ENCODE measurements around the gene AGFG1.
A peak's percentile ranks its signal among the peaks of the same experiment; 100 is the strongest.
"Not testable (repeated sequence)": the region's sequence is repeated elsewhere in the genome, so short reads cannot be mapped to it uniquely, and the experiment has no call there.

The AGFG1 gene

DNA sequence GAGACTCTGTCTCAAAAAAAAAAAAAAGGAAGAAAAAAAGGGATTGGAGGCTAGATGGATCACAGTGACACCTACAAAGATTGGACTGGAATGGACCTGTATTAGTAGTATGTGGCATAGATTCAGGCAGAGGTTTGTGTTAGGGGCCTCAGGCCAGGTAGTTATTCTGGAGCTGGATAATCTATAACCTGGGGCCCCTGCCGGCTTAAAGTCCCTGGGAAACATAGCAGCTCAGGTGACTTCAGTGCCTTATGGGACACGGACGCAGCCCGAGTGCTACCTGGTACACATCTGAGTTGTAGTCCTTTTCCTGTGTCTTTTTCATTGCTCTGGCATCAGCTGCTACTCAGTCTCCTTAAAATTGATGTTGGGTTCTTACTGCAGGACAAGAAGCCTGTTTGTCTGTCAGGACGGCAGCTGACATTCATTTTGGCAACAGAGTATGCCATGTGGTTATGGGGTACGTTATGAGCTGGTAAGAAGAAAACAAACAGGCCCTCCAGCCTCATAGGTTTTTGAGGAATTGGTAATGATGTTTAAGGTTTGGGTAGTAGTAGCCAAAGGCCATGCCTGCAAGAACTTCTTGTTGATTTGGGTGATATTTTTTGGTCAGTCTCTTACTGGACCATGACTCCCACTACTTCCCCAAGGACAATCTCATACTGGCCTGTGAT is 27.8 kb downstream of the AGFG1 start:
- DNase-seq = no peak

DNA sequence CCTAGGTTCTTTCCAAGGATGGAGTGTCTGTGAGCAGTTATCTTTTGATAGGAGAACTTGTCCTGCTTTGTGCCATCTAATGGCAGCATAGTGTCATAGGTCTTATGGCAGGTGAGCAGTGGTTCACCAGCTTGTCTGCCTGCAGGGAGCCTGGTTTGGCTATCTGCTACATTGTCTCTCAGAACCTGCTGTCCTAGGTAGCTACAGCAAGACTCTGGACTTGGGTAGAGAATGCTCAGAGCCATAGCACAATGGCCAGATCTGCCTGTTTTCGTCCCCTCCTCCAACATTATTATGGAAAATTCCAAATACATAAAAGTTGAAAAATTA is 28.3 kb downstream of the AGFG1 start:
- no peak for DNase-seq

DNA sequence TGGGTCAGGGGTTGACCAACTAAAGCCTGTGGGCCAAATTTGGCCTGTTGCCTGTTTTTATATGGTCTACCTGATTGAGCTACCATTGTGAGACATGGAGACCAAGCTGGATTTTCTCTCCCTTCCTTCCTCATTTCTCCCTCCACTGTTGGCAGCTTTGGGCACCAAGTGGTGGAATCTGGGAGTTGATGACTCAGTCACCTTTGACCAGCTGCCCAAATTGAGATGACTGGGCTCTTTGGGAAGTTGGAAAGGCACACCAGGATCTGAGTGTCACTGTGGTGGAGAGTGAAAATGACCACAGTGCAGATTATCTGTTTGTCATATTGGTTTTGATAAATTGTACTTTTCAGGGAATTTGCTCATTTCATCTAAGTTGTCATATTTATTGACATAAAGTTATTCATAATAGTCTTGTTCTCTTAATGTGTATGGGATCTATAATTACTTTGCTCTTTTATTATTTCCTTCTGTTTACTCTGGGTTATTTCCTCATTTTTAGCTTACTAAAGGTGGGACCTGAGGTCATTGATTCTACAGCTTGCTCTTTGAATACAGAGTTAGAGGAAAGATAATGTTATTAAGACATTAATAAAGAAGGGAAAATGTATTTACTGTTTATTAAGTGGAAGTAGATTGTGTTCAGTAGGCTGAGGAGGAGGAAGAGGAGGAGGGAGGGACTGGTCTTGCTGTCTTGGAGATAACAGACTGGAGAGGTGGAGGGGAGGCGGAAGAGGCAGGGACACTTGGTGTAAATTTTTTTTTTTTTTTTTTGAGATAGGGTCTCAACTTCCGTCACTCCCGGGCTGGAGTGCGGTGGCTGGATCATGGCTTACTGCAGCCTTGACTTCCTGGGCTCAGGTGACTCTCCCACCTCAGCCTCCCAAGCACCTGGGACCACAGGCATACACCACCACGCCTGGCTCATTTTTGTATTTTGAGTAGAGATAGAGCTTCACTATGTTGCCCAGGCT is 31.8 kb downstream of the AGFG1 start:
- DNase-seq = peak; percentile 66

DNA sequence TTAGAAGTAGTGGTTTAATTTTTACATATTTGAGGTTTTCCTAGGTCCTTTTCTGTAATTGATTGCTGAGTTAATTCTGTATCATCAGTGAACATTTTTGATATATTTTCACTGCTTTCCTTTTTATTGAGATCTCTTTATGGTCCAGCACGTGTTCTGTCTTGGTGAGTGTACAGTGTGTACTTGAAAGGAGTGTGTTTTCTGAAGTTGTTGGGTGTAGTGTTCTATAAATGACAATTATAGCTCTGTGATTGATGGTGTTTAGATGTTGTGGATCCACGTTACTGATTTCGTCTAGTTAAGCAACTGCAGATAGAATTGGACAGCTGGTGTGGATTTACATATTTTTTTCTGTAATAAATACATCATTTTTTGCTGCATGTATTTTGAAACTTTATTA is 32.7 kb downstream of the AGFG1 start:
- DNase-seq = peak; percentile 47

DNA sequence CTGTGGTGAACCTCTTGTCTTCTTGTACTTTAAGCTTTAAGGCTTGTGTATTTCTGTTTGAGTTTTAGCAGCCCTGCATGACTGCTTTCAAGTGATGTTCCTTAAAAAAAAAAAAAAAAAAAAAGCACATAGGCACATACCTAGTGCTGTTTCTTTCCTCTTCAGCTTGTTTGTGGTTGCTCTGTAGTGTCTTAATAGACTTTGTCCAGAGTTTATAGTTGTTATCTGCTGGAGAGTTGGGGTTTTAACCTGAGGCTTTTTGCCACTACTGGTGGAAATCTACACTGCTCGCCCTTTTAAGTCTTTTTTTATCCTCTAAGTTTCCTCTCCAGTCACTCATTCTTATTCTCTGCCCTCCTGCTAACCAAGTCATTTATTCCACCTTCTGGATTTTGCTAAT is 34.5 kb downstream of the AGFG1 start:
- no peak for DNase-seq

DNA sequence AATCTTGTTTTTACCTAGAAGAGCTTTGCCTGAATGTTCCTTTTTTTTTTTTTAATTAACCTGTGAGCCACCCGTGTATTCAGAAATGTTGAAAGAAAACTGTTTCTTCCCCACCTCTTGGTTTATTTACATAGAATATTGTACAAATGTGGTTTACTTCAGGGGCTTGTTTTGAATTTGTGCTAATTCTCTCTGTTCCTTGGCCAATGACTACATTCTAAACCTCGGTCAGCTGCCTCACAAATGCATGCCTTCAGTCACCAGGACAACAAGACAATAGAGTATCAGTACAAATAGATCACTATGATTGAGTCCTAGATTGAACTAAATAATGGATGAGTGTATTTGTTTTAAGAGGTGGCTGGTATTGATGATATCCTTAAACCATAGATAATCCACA is 36.0 kb downstream of the AGFG1 start:
- DNase-seq = no peak

DNA sequence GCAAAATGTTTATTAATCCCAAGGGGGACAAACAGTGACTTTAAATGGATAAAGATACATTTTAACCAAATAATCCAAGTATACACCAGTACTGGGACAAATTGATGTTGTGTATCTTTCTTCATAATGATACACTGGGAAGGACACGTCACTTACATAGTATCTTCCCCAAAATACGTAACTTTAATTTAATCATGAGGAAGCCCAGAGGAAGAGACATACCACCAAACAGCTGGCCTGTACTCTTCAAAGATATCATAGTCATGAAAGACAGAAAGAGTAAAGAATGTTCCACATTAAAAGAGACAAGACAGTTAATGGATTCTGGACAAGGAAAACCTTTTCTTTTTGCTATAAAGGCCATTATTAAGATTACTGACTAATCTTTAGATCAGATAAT is 37.1 kb downstream of the AGFG1 start:
- no peak for DNase-seq

DNA sequence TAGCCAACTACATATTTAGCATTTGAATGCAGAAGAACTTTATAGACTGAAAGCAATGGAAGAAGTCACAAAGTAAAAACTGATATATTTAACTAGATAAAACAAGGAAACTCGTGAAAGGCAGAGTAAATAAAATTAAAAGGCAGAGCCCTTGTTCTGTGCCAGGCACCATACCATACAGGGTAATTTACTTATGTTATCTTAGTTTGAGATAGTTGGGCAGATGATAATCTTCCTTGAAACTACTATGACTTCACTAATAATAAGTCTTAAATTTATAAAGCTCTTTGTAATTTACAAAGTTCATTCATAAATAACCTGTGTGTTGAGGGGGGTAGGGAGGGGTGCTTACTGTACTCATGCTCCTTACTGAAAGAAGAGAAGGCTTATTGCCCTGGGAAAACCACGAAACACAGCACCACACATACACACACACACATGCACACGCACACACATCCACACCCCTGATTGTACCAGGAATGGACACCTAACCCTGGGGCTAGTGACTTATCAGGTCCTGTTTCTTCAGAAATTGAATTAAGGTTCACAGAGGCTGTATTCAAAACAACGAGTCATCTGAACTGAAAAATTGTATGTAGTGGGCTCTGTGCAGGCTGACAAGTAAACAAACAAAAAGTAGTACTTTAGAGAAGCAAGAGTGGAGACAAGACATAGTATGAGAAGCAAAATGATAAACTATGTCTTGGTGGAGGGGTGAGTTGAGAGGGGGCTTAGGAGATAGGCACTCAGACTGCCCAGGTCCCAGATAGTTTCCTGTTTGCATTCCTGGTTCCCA is 38.1 kb downstream of the AGFG1 start:
- peak; percentile 3 for DNase-seq

DNA sequence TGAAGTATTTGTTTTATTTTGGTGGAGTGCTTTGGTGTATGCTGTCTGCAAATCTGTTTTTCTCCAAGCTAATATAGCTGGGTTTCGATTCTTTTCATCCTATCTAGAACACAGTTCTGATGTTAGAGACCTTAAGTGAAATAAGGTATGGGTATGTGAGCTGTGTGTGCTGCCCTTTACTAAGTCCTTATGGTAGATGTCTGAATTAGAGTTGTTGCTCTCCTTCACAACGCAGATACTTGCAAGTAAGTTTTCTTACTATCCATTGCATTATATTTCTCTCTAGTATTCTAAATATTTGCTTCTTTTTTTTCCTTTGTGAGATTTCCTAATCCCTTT is 38.6 kb downstream of the AGFG1 start:
- no peak for DNase-seq

DNA sequence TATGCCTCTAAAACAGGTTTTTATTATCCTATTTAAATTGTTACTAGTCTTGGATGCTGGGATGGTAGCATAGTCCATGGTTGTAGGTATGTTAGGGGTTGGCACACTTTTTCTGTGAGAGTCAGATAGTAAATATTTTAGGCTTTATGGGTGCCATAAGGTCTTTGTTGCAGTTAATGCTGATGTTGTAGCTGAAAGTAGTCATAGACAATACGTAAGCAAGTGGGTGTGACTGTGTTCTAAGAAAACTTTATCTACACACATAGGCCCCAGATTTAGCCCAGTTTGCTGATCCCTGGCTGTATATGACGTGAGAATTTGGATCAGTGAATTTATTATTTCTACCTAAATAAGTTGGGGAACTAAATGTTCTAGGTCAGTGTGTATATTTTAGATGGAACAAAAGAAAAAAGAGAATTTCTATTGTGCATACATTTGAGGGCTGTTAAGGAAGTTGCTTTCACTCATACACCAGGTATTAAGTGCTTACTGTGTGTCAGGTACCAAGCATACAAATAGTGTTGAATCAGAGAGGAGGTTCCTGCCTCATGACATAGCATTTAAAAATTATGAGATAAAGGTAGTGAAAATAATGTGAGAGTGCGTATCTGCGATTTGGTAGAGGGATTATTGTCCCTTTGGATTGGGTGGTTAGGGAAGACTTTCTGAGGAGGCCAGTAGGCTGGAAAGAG is 39.4 kb downstream of the AGFG1 start:
- DNase-seq = no peak

DNA sequence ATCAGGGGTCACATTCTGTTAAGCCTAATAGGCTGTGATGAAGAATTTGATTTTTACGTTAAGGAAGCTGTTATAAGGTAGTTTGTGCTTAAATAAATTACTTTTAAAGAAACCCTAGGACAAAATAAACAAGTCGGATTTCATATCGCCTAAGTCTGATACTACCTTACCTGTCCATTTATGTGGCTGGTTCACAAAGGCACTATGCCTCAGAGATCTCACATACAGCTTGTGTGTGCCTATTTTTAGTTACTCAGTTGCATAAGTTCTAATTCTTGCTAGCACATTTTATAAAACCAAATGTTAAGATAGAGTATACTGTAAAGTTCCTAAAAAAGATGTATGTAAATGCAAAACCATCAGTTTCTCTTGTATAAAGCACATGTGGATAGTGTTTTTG is 40.0 kb downstream of the AGFG1 start:
- no peak for DNase-seq

DNA sequence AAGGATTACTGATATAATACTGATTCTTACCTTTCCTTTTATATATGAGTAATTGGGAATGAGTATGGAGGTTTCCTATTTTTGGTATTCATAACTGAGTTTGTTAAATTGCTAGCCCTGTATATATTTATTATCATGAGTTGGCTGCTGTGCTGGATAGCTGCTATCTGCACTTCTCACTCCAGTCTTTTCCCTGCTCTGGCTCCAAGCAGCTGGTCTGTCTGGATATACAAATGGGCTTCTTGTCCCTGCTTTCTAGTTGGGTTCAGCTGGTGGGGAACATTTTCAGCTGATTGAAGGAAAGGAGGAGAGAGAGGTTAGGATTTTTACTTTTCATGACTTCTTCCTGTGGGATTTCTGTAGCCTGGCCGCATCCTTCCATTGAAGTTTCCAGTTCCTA is 41.2 kb downstream of the AGFG1 start:
- DNase-seq = no peak

DNA sequence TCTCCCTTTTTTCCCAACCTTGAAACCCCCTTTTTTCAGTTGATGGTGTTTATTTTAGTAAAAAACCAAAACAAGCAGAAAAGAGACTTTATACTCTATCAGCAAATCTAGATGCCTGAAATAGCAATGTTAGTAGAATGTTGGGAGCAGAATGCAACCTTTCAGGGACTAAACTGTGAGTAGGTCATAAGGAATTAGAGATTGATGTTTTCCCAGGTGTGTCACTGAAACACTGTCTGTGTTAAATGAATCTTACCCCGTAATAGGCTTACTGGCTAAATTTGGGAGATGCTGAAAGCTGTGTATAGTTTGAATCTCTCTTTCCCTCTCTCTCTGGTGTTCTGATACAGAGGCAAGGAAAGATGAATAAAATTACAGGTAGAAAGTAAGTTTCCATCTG is 43.8 kb downstream of the AGFG1 start:
- no peak for DNase-seq

DNA sequence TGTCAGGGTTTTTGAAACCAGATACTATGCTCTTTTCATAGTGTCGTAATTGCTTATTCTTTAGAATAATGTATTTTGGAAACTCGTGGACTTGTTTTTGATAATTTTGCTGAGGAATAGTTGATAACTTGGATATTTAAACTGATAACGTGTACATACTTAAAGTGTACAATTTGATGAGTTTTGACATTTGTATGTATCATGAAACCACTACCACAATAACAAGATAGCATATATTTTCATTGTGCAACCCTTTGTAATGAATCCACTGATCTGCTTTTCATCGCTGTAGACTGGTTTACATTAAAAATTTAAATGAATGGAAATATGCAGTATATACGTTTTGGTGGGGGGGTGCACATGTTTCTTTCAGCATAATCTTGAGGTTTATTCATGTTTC is 45.8 kb downstream of the AGFG1 start:
- DNase-seq = no peak

DNA sequence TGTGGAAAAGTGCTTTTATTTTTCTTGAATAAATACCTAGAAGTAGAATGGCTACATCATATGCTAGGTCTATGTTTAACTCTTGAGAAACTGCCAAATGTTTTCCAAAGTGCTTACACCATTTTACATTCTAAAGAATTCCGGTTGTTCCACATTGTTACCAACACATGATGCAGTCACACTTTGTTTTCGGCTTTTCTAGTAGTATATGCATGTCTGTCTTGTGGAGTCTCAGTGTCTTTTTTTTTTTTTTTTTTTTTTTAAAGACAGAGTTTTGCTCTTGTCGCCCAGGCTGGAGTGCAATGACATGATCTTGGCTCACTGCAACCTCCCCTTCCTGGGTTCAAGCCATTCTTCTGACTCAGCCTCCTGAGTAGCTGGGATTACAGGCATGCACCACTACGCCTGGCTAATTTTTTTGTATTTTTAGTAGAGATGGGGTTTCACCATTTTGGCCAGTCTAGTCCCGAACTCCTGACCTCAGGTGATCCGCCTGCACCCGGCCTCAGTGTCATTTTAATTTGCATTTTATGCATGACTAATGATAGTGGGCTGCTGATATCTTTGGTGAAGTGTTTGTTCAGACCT is 46.4 kb downstream of the AGFG1 start:
- peak; percentile 60 for DNase-seq

DNA sequence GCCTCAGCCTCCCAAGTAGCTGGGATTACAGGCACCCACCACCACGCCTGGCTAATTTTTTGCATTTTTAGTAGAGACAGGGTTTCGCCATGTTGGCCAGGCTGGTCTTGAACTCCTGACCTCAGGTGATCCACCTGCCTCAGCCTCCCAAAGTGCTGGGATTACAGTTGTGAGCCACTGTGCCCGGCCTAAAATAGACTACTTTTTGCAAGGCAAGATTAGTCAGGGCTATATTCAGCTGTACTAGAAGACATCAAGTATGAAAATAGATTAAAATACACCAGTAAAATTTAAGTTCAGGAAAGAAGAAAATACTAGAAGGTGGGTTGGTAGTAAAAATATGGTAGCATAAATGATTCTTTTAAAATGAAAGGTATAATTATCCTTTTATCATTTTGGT is 49.2 kb downstream of the AGFG1 start:
- DNase-seq = not testable (repeated sequence)

DNA sequence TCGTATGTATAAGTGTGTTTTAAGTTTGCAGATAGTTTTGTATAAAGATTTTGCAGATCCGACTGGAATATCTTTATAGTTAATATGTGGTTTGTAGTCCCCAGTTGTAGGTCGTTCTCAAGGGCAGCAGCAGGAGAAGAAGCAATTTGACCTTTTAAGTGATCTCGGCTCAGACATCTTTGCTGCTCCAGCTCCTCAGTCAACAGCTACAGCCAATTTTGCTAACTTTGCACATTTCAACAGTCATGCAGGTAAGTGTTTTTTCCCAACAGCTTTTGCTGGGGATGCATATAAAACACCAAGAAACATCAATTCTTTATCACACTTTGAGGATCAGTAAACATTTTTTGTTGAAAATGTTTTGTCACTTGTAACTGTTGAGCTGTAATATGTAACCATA is 52.7 kb downstream of the AGFG1 start:
- no peak for DNase-seq

DNA sequence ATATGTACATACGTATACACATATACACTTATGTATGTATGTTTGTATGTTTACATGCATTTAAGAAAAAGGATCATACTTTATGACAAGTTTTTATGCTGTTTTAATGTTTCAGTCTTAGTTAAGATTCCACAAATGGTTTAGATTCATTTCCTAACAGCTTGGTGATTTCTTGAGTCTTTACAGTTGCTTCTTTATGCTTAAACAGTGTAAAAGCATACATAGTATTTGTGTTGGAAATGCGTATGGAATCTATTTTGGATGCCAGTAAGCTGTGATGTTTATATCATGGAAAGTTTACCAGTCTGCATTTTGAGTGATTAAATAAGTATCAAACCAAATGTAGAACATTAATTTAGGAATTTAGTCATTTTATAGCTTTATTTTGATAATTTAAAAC is 55.4 kb downstream of the AGFG1 start:
- no peak for DNase-seq

DNA sequence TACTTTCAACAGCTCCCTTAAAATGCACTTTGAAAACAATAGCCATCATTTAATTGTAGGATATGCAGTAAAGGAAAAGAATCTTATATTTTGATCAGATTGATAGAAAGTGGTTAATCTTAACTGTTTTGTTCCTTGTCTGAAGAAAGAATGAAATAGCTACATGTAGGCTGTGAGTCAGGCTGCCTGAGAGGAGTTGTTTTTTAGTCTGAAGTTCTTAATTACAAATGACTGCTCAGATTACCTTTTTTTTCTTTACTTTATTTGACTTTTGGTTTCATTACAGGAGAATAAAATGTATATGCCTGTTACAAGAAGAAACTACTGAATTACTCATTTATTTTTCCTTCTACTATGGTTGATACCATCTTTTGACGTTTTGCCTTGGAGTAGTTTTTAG is 56.8 kb downstream of the AGFG1 start:
- no peak for DNase-seq

DNA sequence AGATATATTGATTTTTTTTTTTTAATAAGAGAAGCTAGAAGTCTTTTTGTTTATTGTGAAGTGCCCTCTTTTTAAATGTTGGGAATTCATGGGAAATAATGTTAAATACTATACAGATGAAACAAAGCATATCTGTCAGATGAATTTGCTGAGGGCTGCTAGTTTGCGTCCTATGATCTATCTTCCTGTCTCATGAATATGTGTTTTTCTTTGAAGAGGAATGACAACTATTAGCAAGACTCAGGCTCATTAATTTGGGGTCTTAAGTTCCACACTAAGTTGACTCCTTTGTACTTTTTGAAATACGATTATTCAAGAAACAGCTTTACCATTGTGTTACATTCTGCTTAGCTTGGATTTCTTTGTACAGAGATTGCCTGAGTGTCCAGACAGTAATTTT is 57.9 kb downstream of the AGFG1 start:
- no peak for DNase-seq

DNA sequence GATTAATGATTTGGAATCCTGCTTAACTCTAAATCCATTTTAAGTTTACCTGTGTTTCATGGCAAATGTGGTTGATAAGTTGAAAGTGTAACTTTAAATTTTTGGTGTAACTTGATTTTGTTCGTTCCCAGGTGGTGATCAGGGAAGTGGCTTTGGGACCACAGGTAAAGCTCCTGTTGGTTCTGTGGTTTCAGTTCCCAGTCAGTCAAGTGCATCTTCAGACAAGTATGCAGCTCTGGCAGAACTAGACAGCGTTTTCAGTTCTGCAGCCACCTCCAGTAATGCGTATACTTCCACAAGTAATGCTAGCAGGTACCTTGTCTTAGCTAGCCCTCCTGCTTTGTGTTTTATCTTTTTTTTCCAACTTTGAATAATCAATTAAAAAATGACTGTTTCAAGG is 62.8 kb downstream of the AGFG1 start:
- DNase-seq = no peak

DNA sequence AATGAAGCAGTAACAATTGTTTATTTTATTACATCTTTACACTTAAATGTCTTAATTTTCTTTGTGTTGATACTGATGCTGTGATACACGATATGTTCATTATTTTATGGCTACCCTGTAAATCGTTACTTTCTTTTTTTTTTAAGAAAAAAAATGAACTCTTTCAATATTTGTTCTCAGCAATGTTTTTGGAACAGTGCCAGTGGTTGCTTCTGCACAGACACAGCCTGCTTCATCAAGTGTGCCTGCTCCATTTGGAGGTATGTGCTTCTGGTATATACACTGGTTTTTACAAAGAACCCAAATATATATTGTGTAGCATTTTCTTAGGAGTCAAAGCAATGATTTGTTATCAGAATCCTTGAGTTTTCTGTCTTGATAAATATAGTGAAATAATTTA is 64.5 kb downstream of the AGFG1 start:
- no peak for DNase-seq

DNA sequence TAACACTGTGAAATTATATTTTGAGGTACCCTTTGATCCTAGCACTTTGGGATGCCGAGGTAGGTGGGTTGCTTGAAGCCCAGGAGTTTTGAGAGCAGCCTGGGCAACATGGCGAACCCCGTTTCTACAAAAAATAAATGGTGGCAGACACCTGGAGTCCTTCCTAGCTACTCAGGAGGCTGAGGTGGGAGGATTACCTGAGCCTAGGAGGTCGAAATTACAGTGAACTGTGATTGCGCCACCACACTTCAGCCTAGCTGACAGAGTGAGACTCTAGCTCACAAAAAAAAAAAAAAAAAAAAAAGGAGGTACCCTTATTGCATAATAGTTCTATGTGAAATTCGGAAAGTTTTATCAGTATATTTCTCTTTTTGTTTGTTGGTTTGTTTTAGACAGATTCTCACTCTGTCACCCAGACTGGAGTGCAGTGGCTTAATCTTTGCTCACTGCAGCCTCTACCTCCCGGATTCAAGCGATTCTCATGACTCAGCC is 67.6 kb downstream of the AGFG1 start:
- no peak for DNase-seq
